H9 (cell line): ENCODE measurements around the gene CBLB. TPM values are rescaled to one million over a fixed set of nuclear protein-coding genes. Genes with fewer than 3 reads are reported as not detected.

Source experiments
- DNase-seq: peaks from one replicate; pipeline ENCODE4 v3.0.0-alpha.2; 2017
- H2AFZ ChIP-seq: one replicate; pipeline ENCODE4 v1.6.1; 2013; ENCODE audit warnings: mild to moderate bottlenecking, low read length, control low read depth, moderate library complexity
- H2AK5ac ChIP-seq: 2 replicates; pipeline ENCODE4 v1.6.1; 2013; ENCODE audit warnings: low read length, control low read depth, mixed read lengths; ENCODE audit not compliant: insufficient read length
- H2BK120ac ChIP-seq: one replicate; pipeline ENCODE4 v1.6.1; 2013; ENCODE audit warnings: low read depth, mild to moderate bottlenecking, low read length, control low read depth, inconsistent platforms; ENCODE audit not compliant: poor library complexity, severe bottlenecking
- H2BK12ac ChIP-seq: 2 replicates; pipeline ENCODE4 v1.6.1; 2013; ENCODE audit warnings: low read length, control low read depth, mixed read lengths, low read depth; ENCODE audit not compliant: insufficient read length
- H2BK15ac ChIP-seq: 2 replicates; pipeline ENCODE4 v1.6.1; 2013; ENCODE audit warnings: low read depth, low read length, control low read depth
- H2BK20ac ChIP-seq: one replicate; pipeline ENCODE4 v1.6.1; 2013; ENCODE audit warnings: low read depth, mild to moderate bottlenecking, low read length, control low read depth, inconsistent platforms; ENCODE audit not compliant: poor library complexity, severe bottlenecking
- H2BK5ac ChIP-seq: 2 replicates; pipeline ENCODE4 v1.6.1; 2013; ENCODE audit warnings: low read length, control low read depth, mixed read lengths; ENCODE audit not compliant: insufficient read length
- H3K14ac ChIP-seq: 2 replicates; pipeline ENCODE4 v1.6.1; 2013; ENCODE audit warnings: low read length, control low read depth; ENCODE audit not compliant: insufficient read depth
- H3K18ac ChIP-seq: 2 replicates; pipeline ENCODE4 v1.6.1; 2013; ENCODE audit warnings: low read depth, mild to moderate bottlenecking, mixed read lengths, low read length, control low read depth; ENCODE audit not compliant: insufficient read length
- H3K23ac ChIP-seq: 2 replicates; pipeline ENCODE4 v1.6.1; 2013; ENCODE audit warnings: low read length, control low read depth, mixed read lengths, low read depth; ENCODE audit not compliant: insufficient read length
- H3K23me2 ChIP-seq: 2 replicates; pipeline ENCODE4 v1.6.1; 2013; ENCODE audit warnings: low read depth, mild to moderate bottlenecking, mixed read lengths, low read length, control low read depth; ENCODE audit not compliant: insufficient read length, poor library complexity, severe bottlenecking
- H3K27ac ChIP-seq: 2 replicates; pipeline ENCODE4 v1.5.1; 2013; ENCODE audit warnings: low read length, control low read depth, mixed read lengths, low read depth; ENCODE audit not compliant: insufficient read length
- H3K27me3 ChIP-seq: 2 replicates; pipeline ENCODE4 v1.6.1; 2013; ENCODE audit warnings: low read length, control low read depth, inconsistent platforms; ENCODE audit not compliant: insufficient read depth
- H3K4ac ChIP-seq: 2 replicates; pipeline ENCODE4 v1.6.1; 2013; ENCODE audit warnings: low read depth, mild to moderate bottlenecking, control low read depth, inconsistent platforms, low read length, moderate library complexity
- H3K4me1 ChIP-seq: 2 replicates; pipeline ENCODE4 v1.6.1; 2013; ENCODE audit warnings: low read length, control low read depth, inconsistent platforms; ENCODE audit not compliant: insufficient read depth
- H3K4me2 ChIP-seq: 2 replicates; pipeline ENCODE4 v1.6.1; 2013; ENCODE audit warnings: low read length, control low read depth, mixed read lengths; ENCODE audit not compliant: insufficient read length, insufficient read depth
- H3K56ac ChIP-seq: 2 replicates; pipeline ENCODE4 v1.6.1; 2013; ENCODE audit warnings: low read depth, mild to moderate bottlenecking, mixed read lengths, low read length, control low read depth; ENCODE audit not compliant: insufficient read length
- H3K79me1 ChIP-seq: 2 replicates; pipeline ENCODE4 v1.6.1; 2013; ENCODE audit warnings: low read depth, mild to moderate bottlenecking, moderate library complexity, low read length, control low read depth, inconsistent platforms; ENCODE audit not compliant: insufficient read depth, poor library complexity, severe bottlenecking
- H3K79me2 ChIP-seq: 2 replicates; pipeline ENCODE4 v1.6.1; 2013; ENCODE audit warnings: low read length, control low read depth, inconsistent platforms; ENCODE audit not compliant: insufficient read depth
- H3K9ac ChIP-seq: 2 replicates; pipeline ENCODE4 v1.6.1; 2013; ENCODE audit warnings: low read length, control low read depth, mixed read lengths; ENCODE audit not compliant: insufficient read length; ENCODE audit errors: extremely low read depth
- H3K9me3 ChIP-seq: one replicate; pipeline ENCODE4 v1.6.1; 2013; ENCODE audit warnings: low read depth, low read length, inconsistent platforms; ENCODE audit not compliant: control insufficient read depth
- H3T11ph ChIP-seq: one replicate; pipeline ENCODE4 v1.6.1; 2013; ENCODE audit warnings: mild to moderate bottlenecking, low read length, control low read depth, inconsistent platforms
- H4K20me1 ChIP-seq: one replicate; pipeline ENCODE4 v1.6.1; 2013; ENCODE audit not compliant: control insufficient read depth, insufficient read length, insufficient read depth
- H4K5ac ChIP-seq: 2 replicates; pipeline ENCODE4 v1.6.1; 2013; ENCODE audit warnings: low read depth, mild to moderate bottlenecking, mixed read lengths, low read length, control low read depth; ENCODE audit not compliant: insufficient read length
- H4K8ac ChIP-seq: replicated peaks from 2 replicates; pipeline ENCODE4 v1.6.1; 2013; ENCODE audit warnings: low read length, control low read depth, mixed read lengths, low read depth; ENCODE audit not compliant: insufficient read length
- H4K91ac ChIP-seq: 2 replicates; pipeline ENCODE4 v1.6.1; 2013; ENCODE audit warnings: low read depth, mild to moderate bottlenecking, moderate library complexity, mixed read lengths, low read length, control low read depth; ENCODE audit not compliant: insufficient read length
- H3K27ac Mint-ChIP-seq, 3 experiments: 2 replicates in 2 of 3; 3 replicates in 1 of 3; pipeline ENCODE4 v1.8.0; 2020 to 2021; ENCODE audit warnings: mixed read lengths in 3 of 3, mild to moderate bottlenecking in 1 of 3, moderate library complexity in 1 of 3
- H3K27me3 Mint-ChIP-seq: 2 replicates; pipeline ENCODE4 v1.8.0; 2021; ENCODE audit warnings: low read depth, mild to moderate bottlenecking, moderate library complexity, mixed read lengths
- H3K36me3 Mint-ChIP-seq, 3 experiments: 2 replicates in 2 of 3; 3 replicates in 1 of 3; pipeline ENCODE4 v1.8.0; 2020 to 2021; ENCODE audit warnings: low read depth in 3 of 3, mixed read lengths in 3 of 3; ENCODE audit not compliant: insufficient read depth in 1 of 3
- H3K4me1 Mint-ChIP-seq, 2 experiments: 2 replicates each; pipeline ENCODE4 v1.8.0; 2020; ENCODE audit warnings: mixed read lengths in 2 of 2
- H3K4me3 Mint-ChIP-seq, 2 experiments: 2 replicates in 1 of 2; 3 replicates in 1 of 2; pipeline ENCODE4 v1.8.0; 2020 to 2021; ENCODE audit warnings: mild to moderate bottlenecking in 2 of 2, mixed read lengths in 2 of 2, moderate library complexity in 1 of 2
- H3K9me3 Mint-ChIP-seq, 2 experiments: 2 replicates in 1 of 2; 3 replicates in 1 of 2; pipeline ENCODE4 v1.8.0; 2020; ENCODE audit warnings: mild to moderate bottlenecking in 2 of 2, mixed read lengths in 2 of 2, moderate library complexity in 1 of 2
- CTCF ChIP-seq: fragments of 200-600 bp; sonication (generic); conservative IDR thresholded peaks from 3 replicates; pipeline ENCODE4 v1.8.0; 2021; ENCODE audit warnings: antibody characterized with exemption, mild to moderate bottlenecking
- WGBS: extraction: QIAGEN DNeasy Blood & Tissue Kit; methylation state at CpG from one replicate; pipeline ENCODE4 v1.1.7; 2013; ENCODE audit warnings: missing lambda C conversion rate, low lambda C conversion rate, mixed read lengths; ENCODE audit not compliant: insufficient read length; ENCODE audit errors: extremely low coverage; 5-methylcytosine and 5-hydroxymethylcytosine counted together
- total RNA-seq: library from RNA; stranded (reverse); gene quantifications from 2 replicates; pipeline ENCODE4 v1.2.1, GENCODE V29; 2021

CBLB gene
- total RNA-seq, 1 experiment from 2014 or later = 25.7 TPM

- Histone ChIP-seq H3K14ac (no peak overlapping the region), H3K27ac (no peak overlapping the region), H3K4me2 (no peak overlapping the region), H3K79me1 (no peaks in the 10 kb centered on the region), H3K9me3 (no peaks in the 10 kb centered on the region), H4K8ac (no peak overlapping the region), H2BK20ac (no peak overlapping the region), H2AK5ac (no peak overlapping the region), H2BK120ac (no peak overlapping the region), H4K91ac (no peak overlapping the region), H3K79me2 (no peaks in the 10 kb centered on the region), H3K18ac (no peak overlapping the region), H2BK15ac (no peak overlapping the region), H3K56ac (no peak overlapping the region), H3K23ac (no peak overlapping the region), H3K23me2 (no peaks in the 10 kb centered on the region), H3K4ac (no peak overlapping the region), H4K20me1 (no peaks in the 10 kb centered on the region), H3T11ph (no peak overlapping the region), H2BK5ac (no peak overlapping the region), H3K9ac (no peak overlapping the region), H3K4me1 (no peaks in the 10 kb centered on the region), H2BK12ac (no peak overlapping the region), H3K27me3 (no peaks in the 10 kb centered on the region), H2AFZ (no peak overlapping the region), H4K5ac (no peak overlapping the region)
- Mint-ChIP-seq H3K36me3 (no peaks in the 10 kb centered on the region), H3K4me1 (no peaks in the 10 kb centered on the region; a peak in 2 of 4 replicates), H3K9me3 (no peaks in the 10 kb centered on the region), H3K4me3 (no peak overlapping the region), H3K27ac (no peak overlapping the region), H3K27me3 (no peaks in the 10 kb centered on the region)
- DNase-seq = no peak
- no peak for TF ChIP-seq CTCF
- no CpG with 5 or more reads among the region's 5 CpGs for WGBS
Observed at GRCh38 chr3:105618556-105618955, 250.3 kb downstream of the CBLB start.
